KMS-11 (cell line): Measurements from ENCODE around the gene DNAH6.

ENCODE experiments used
- H2AFZ ChIP-seq: fragments of 200-600 bp; sonication (generic); 2 replicates; pipeline ENCODE4 v1.6.1; 2016; ENCODE audit warnings: antibody characterized with exemption, mixed run types, low read depth
- H3K27ac ChIP-seq: fragments of 200-600 bp; sonication (generic); 2 replicates; pipeline ENCODE4 v1.6.1; 2016; ENCODE audit warnings: mild to moderate bottlenecking, mixed run types
- H3K27me3 ChIP-seq: fragments of 200-600 bp; sonication (generic); 2 replicates; pipeline ENCODE4 v1.6.1; 2017; ENCODE audit warnings: mild to moderate bottlenecking, low read depth, mixed run types, moderate library complexity; ENCODE audit not compliant: insufficient read depth
- H3K36me3 ChIP-seq: fragments of 200-600 bp; sonication (generic); 2 replicates; pipeline ENCODE4 v1.6.1; 2017; ENCODE audit warnings: mild to moderate bottlenecking, mixed run types; ENCODE audit not compliant: insufficient read depth
- H3K4me1 ChIP-seq: fragments of 200-600 bp; sonication (generic); 2 replicates; pipeline ENCODE4 v1.6.1; 2016; ENCODE audit warnings: mild to moderate bottlenecking, low read depth, mixed run types; ENCODE audit not compliant: poor library complexity, severe bottlenecking
- H3K4me2 ChIP-seq: fragments of 200-600 bp; sonication (generic); 2 replicates; pipeline ENCODE4 v1.7.0; 2016; ENCODE audit warnings: mild to moderate bottlenecking, mixed run types
- H3K4me3 ChIP-seq: fragments of 200-600 bp; sonication (generic); IDR thresholded peaks from 2 replicates; pipeline ENCODE4 v1.6.1; 2017; ENCODE audit warnings: low read depth, low read length, mixed read lengths; ENCODE audit not compliant: insufficient read depth
- H3K79me2 ChIP-seq: fragments of 200-600 bp; sonication (generic); 2 replicates; pipeline ENCODE4 v1.6.1; 2016; ENCODE audit warnings: low read depth, mixed run types; ENCODE audit not compliant: insufficient read depth
- H3K9ac ChIP-seq: fragments of 200-600 bp; sonication (generic); 2 replicates; pipeline ENCODE4 v1.6.1; 2016; ENCODE audit warnings: mild to moderate bottlenecking, mixed run types
- H4K20me1 ChIP-seq: fragments of 200-600 bp; sonication (generic); 2 replicates; pipeline ENCODE4 v1.6.1; 2016; ENCODE audit warnings: mild to moderate bottlenecking, mixed run types; ENCODE audit not compliant: insufficient read depth
- TF ChIP-seq, protein P1 (sequence below): fragments of 200-600 bp; sonication (generic); conservative IDR thresholded peaks from 2 replicates; pipeline ENCODE4 v1.6.1; 2017; ENCODE audit warnings: low read depth, mild to moderate bottlenecking, antibody characterized with exemption, low read length, moderate library complexity, mixed read lengths

Gene DNAH6

GRCh38 chr2:84757648-84758047 is 241.3 kb downstream of the DNAH6 start:
- Histone ChIP-seq H3K36me3 (no peaks in the 10 kb centered on the region), H4K20me1 (no peaks in the 10 kb centered on the region), H3K9ac (no peak overlapping the region), H3K4me1 (no peaks in the 10 kb centered on the region), H2AFZ (no peak overlapping the region), H3K4me2 (no peak overlapping the region), H3K4me3 (no peak overlapping the region), H3K27ac (no peak overlapping the region), H3K79me2 (no peaks in the 10 kb centered on the region), H3K27me3 (no peaks in the 10 kb centered on the region)
- TF ChIP-seq, protein P1, sequence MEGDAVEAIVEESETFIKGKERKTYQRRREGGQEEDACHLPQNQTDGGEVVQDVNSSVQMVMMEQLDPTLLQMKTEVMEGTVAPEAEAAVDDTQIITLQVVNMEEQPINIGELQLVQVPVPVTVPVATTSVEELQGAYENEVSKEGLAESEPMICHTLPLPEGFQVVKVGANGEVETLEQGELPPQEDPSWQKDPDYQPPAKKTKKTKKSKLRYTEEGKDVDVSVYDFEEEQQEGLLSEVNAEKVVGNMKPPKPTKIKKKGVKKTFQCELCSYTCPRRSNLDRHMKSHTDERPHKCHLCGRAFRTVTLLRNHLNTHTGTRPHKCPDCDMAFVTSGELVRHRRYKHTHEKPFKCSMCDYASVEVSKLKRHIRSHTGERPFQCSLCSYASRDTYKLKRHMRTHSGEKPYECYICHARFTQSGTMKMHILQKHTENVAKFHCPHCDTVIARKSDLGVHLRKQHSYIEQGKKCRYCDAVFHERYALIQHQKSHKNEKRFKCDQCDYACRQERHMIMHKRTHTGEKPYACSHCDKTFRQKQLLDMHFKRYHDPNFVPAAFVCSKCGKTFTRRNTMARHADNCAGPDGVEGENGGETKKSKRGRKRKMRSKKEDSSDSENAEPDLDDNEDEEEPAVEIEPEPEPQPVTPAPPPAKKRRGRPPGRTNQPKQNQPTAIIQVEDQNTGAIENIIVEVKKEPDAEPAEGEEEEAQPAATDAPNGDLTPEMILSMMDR: no peak

DNA sequence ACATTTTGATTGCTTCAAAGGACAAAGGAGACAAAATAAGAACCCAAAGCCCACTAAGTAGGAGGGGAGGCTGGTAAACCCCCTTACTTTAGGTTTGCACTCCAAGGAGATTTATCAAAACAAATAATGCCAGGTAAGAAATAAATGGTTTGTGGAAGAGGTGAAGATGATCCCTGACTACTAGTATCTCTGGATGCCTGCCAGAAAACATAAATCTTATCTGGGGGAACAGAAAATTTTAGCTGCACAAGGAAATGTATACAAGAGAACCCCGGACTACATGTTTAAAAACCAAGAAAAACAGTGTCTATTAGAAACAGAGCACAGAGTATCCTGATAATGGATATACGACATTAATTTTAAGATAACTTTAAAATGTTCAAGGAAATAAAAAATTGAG is 250.5 kb downstream of the DNAH6 start:
- Histone ChIP-seq H3K4me3 (no peak overlapping the region), H3K27me3 (no peaks in the 10 kb centered on the region), H3K27ac (no peak overlapping the region), H3K79me2 (no peaks in the 10 kb centered on the region), H4K20me1 (no peaks in the 10 kb centered on the region), H3K9ac (no peak overlapping the region), H3K4me1 (no peaks in the 10 kb centered on the region), H2AFZ (no peak overlapping the region), H3K36me3 (no peaks in the 10 kb centered on the region), H3K4me2 (no peak overlapping the region)
- TF ChIP-seq, protein P1: no peak

GRCh38 chr2:84768840-84769239 is 252.5 kb downstream of the DNAH6 start:
- H3K36me3 ChIP-seq: no peaks in the 10 kb centered on the region
- no peak overlapping the region for H3K4me2 ChIP-seq
- H3K9ac ChIP-seq: no peak overlapping the region
- no peaks in the 10 kb centered on the region for H3K4me1 ChIP-seq
- no peaks in the 10 kb centered on the region for H4K20me1 ChIP-seq
- no peak overlapping the region for H3K4me3 ChIP-seq
- H3K27ac ChIP-seq: no peak overlapping the region
- no peak overlapping the region for H2AFZ ChIP-seq
- TF ChIP-seq, protein P1: no peak
- H3K79me2 ChIP-seq: no peaks in the 10 kb centered on the region
- H3K27me3 ChIP-seq: no peaks in the 10 kb centered on the region

- no peak overlapping the region for H3K9ac ChIP-seq
- H3K4me1 ChIP-seq: no peaks in the 10 kb centered on the region
- H3K4me3 ChIP-seq: no peak overlapping the region
- H3K27ac ChIP-seq: no peak overlapping the region
- no peak overlapping the region for H2AFZ ChIP-seq
- no peaks in the 10 kb centered on the region for H4K20me1 ChIP-seq
- TF ChIP-seq, protein P1: no peak
- no peaks in the 10 kb centered on the region for H3K27me3 ChIP-seq
- H3K36me3 ChIP-seq: no peaks in the 10 kb centered on the region
- no peaks in the 10 kb centered on the region for H3K79me2 ChIP-seq
- H3K4me2 ChIP-seq: no peak overlapping the region
These were observed 254.0 kb downstream of the DNAH6 start for GRCh38 chr2:84770280-84770679.
